Activated naive CD8-positive, alpha-beta T cell treated with anti-CD3 and anti-CD28 coated beads, Interleukin-2, amount 10 ng/mL, durations not matched to agents 7 days and 5 days (primary cell): ENCODE measurements around the gene POU2F3. TPM values are rescaled to one million over a fixed set of nuclear protein-coding genes. Genes with fewer than 3 reads are reported as not detected.

Experiments
- ATAC-seq: fragments of 150-1000 bp; cut with Tn5 transposase; one replicate; pipeline ENCODE4 v1.10.0; 2021; ENCODE audit warnings: low read depth, moderate library complexity
- POLR2A ChIA-PET: fragments of 350-600 bp; sonication (Branson Sonifier 250); formaldehyde crosslinking; loops from one replicate; lab custom pipeline; 2021; ENCODE audit warnings: antibody characterized with exemption; lab: Charles Lee
- DNase-seq: peaks from one replicate; pipeline ENCODE4 v3.0.0; 2021
- H3K27ac Mint-ChIP-seq: one replicate; pipeline ENCODE4 v1.8.0; 2022; ENCODE audit warnings: mild to moderate bottlenecking, mixed read lengths
- H3K27me3 Mint-ChIP-seq: one replicate; pipeline ENCODE4 v1.8.0; 2022; ENCODE audit warnings: mild to moderate bottlenecking, moderate library complexity, mixed read lengths
- H3K36me3 Mint-ChIP-seq: one replicate; pipeline ENCODE4 v1.8.0; 2021; ENCODE audit warnings: mild to moderate bottlenecking, mixed read lengths
- H3K4me1 Mint-ChIP-seq: one replicate; pipeline ENCODE4 v1.8.0; 2021; ENCODE audit warnings: mixed read lengths
- H3K4me3 Mint-ChIP-seq: one replicate; pipeline ENCODE4 v1.8.0; 2022; ENCODE audit warnings: mild to moderate bottlenecking, moderate library complexity, mixed read lengths
- H3K9me3 Mint-ChIP-seq: one replicate; pipeline ENCODE4 v1.8.0; 2021; ENCODE audit warnings: mixed read lengths
- total RNA-seq, 2 experiments: library from RNA; stranded (reverse); gene quantifications; one replicate each; pipeline ENCODE4 v1.2.3, GENCODE V29; 2021

Gene POU2F3
- total RNA-seq, result not detected

DNA sequence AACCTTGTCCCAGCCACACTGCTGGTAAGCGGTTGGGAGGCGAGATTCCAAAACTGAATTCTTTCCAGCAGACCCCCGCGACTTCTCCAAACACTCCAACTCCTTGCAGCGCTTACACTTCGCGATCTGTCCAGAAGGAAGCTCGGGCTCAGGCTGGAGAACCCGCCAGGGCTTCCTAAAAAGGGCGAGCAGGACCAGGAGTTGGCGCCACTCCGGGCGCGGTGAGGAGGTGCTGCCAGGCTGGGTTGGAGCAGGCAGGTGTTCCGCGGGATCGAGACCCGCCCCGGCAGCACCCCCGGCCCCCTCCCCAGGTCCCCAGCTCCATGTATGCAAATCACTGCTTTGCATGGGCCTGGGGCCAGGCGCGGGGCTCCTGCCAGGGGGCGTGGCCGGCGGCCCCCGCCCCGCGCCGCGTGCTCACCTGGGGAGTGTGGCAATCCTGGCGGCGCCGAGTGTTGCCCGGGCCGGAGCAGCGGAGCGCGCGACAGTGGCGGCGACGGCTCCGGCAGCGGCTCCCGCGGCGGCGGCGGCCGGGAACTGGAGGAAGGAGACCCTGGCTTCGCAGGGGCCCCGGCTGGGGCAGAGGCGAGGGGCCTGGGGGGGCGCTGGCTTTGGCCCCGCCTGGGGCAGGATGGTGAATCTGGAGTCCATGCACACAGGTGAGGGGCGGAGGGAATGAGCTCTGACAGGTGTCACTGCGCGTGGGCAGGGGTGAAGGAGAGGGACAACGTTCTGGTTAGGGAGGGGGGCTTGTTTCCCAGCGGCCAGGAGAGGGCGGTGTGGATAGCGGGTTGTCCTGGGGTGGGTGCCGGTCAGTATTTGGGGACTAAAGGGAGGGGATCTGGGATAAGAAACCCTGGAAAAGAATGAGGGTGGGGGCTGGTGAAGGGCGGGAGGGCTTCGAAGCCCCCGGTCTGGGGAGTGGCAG is at the start of gene POU2F3:
POU2F3 (plus strand) TSS at position 428 of the 928 bp plus-strand sequence; CDS start at position 632, 204 bp downstream.
- Mint-ChIP-seq H3K4me3 (no peak within 1 kb of the TSS), H3K4me1 (peaks cover 10% of the 10 kb centered on the region), H3K36me3 (no peaks in the 10 kb centered on the region), H3K27me3 (peaks cover 83% of the 10 kb centered on the region), H3K27ac (no peak within 1 kb of the TSS), H3K9me3 (no peaks in the 10 kb centered on the region)
- DNase-seq (no peak), ATAC-seq (no peak)
- POLR2A ChIA-PET, result no interaction called here

DNA sequence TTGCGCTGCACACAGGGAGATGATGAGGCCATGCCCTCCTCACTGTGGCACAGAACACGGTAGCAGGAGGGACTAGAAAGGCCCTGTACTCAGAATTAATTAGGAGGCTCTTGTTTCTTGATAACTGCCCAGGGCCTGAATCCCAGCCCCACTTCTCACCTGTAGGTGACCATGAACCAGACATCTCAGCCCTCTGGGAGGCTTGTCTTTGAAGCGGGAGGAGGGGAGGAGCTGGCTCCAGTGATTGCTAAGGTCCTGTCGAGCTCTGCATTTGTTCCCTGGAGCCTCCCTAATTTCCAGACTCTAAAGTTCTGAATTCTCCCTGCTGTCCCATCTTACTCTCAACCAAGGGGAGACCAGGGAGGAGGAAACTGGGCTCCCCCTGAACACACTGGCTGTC is 48.9 kb upstream of the POU2F3 start:
- POLR2A ChIA-PET, result no interaction called here
- H3K4me1 Mint-ChIP-seq, result no peaks in the 10 kb centered on the region
- H3K36me3 Mint-ChIP-seq, result no peaks in the 10 kb centered on the region
- H3K9me3 Mint-ChIP-seq, result no peaks in the 10 kb centered on the region
- peaks cover 11% of the 10 kb centered on the region for H3K27me3 Mint-ChIP-seq
- H3K27ac Mint-ChIP-seq, result no peak overlapping the region
- ATAC-seq (no peak), DNase-seq (no peak)
- H3K4me3 Mint-ChIP-seq, result no peak overlapping the region

DNA sequence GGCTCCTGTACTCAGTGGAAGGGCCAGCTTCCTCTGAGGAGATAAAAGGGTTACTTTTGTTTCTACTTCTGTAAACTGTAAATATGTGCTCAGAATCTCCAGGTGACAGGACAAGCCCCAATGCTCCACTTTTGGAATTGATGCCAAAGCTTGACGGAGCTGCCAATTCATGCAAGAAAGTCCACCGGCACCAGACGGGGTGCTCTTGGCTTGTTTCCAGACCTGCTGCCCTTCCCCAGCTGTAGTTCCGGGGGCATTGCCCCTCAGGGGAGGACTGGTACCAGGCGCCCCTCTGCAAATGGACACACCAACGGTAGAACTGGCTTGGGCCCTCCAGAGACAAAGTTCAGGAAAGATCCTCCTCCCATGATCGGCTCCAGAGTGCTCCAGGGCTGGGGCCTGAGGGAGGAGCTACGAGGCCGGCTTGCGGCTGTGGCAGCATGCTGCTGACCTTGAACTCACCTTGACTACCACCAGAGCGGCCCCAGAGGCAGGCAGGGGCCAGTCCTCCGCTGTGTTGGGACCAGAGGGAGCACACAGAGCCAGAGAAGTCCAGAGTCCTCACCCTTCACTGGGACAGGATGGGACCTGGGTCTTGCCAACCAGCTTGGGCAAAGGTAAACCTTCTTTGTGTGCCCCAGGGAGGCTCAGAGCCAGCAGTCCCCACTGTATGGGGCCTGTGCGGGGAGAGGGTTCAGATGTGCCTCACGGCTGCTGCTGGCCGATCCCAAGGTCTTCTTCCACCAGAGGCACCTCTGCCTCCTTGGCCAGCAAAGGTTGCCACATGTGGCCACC is 46.9 kb upstream of the POU2F3 start:
- H3K36me3 Mint-ChIP-seq, result no peaks in the 10 kb centered on the region
- DNase-seq, result no peak
- ATAC-seq, result no peak
- POLR2A ChIA-PET, result interaction anchor here (0.6 kb wide), 1 partner anchor 13 kb away, joined by 4 read pairs; no protein-coding TSS in a partner anchor
- no peaks in the 10 kb centered on the region for H3K9me3 Mint-ChIP-seq
- no peaks in the 10 kb centered on the region for H3K4me1 Mint-ChIP-seq
- peaks cover 8% of the 10 kb centered on the region for H3K27me3 Mint-ChIP-seq
- H3K4me3 Mint-ChIP-seq, result no peak overlapping the region
- no peak overlapping the region for H3K27ac Mint-ChIP-seq

DNA sequence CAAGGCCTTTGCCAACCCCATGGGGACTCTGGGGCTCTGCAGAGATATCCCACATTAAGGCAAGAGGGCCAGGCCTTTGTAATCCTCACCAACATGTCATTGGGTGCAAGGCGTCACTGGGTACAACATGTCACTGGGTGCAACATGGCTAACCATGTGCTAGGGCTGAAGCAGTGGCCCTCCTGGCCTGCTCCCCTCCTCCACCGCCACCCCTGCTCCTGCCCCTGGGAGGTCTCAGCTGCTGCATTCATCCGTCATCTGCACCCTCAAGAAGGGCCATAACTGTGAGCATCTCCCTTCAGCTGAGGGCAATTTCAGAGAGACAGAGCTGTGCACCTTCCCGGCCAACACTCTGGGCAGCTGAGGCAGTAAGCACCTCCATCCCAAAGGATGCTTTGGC is 45.8 kb upstream of the POU2F3 start:
- H3K4me3 Mint-ChIP-seq, result no peak overlapping the region
- DNase-seq (no peak), ATAC-seq (no peak)
- no peaks in the 10 kb centered on the region for H3K9me3 Mint-ChIP-seq
- H3K4me1 Mint-ChIP-seq, result no peaks in the 10 kb centered on the region
- POLR2A ChIA-PET, result no interaction called here
- peaks cover 8% of the 10 kb centered on the region for H3K27me3 Mint-ChIP-seq
- no peak overlapping the region for H3K27ac Mint-ChIP-seq
- no peaks in the 10 kb centered on the region for H3K36me3 Mint-ChIP-seq

DNA sequence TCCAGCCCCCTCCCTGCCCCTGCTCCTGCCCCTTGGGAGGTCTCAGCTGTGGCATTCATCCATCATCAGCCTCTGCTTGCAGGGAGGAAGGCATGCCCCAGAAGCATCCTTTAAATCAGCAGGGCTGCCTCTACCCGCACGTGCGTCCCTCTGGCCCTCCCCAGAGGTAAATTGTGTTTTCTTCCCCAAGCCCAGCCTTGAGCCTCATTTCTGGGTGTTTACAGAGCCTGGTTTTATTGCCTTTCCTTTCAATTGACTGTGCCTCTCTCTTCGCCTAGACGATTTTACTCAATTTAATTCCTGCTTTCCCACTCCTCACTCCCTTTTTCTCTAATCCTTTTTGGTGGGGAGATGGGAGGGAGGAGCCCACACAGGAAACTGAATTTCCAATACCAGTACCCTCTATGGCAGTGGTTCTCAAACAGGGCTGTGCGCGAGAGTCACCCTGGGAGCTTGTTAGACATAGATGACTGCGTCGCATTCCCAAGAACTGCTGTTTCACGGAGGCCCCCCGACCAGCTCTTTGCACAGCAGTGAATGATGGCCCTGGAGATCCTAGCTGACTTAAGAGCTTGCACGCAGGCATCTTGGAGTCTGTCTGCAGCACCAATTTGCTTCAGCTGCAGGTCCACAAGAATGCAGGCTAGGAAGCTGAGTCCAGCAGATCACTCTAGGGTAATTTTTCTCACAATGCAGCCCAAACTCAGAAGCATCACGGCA is 44.2 kb upstream of the POU2F3 start:
- Mint-ChIP-seq H3K36me3 (no peaks in the 10 kb centered on the region), H3K27ac (no peak overlapping the region), H3K4me3 (no peak overlapping the region), H3K27me3 (peaks cover 11% of the 10 kb centered on the region), H3K4me1 (no peaks in the 10 kb centered on the region), H3K9me3 (no peaks in the 10 kb centered on the region)
- no peak for DNase-seq
- POLR2A ChIA-PET, result no interaction called here
- no peak for ATAC-seq

DNA sequence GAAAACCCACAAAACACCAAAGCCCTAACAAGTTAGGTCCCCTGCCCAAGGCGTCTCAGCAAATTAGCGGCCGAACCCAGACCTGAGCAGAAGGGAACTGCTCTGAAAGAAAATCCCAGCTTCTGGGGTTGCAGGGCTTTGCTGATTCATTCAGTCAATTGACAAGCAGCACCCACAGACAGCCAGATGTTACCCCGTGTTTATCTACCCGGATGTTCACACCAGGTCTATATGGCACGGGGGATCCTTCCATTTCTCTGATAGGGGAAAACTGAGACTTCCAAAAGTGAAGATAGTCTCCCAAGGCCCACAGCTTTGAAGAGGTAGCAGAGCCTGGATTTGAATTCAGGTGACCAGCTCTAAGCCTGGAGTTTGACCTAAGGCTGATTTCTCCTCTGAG is 43.1 kb upstream of the POU2F3 start:
- Mint-ChIP-seq H3K27ac (no peak overlapping the region), H3K4me3 (no peak overlapping the region), H3K27me3 (peaks cover 14% of the 10 kb centered on the region), H3K4me1 (no peaks in the 10 kb centered on the region), H3K36me3 (no peaks in the 10 kb centered on the region), H3K9me3 (no peaks in the 10 kb centered on the region)
- DNase-seq (no peak), ATAC-seq (no peak)
- POLR2A ChIA-PET, result no interaction called here

DNA sequence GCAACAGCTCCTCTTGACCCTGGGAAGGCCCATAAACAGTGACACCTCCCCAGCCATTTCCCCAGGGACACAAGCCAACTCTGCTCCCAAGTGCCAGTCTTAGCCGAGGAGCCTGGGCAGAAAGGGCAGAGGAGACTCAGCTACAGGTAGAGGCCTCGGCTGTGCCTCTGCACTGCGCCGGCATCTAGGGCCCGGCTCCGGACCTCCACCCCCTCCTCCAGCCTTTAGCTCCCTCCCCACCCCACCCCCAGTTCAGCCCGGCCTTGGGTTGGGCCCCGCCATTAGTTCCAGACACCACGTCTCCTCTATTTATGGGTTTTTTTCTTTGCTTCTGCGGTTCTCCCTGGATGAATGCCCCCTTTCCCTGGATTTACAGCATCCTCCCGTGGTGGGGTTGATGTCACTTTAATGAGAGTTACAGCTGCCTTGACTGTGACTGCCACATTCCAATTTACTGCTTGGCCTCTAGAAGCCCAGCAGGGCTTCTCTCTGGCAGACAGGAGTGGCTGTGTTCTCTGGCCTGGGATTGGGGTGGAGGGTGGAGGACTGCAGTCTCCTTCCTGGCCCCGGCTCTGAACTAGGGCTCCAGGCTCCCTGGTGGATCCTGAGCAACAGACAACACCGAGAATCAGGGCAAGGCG is 42.6 kb upstream of the POU2F3 start:
- H3K27ac Mint-ChIP-seq, result no peak overlapping the region
- POLR2A ChIA-PET, result no interaction called here
- H3K27me3 Mint-ChIP-seq, result peaks cover 14% of the 10 kb centered on the region
- DNase-seq (no peak), ATAC-seq (no peak)
- no peak overlapping the region for H3K4me3 Mint-ChIP-seq
- H3K9me3 Mint-ChIP-seq, result no peaks in the 10 kb centered on the region
- H3K36me3 Mint-ChIP-seq, result no peaks in the 10 kb centered on the region
- no peaks in the 10 kb centered on the region for H3K4me1 Mint-ChIP-seq

DNA sequence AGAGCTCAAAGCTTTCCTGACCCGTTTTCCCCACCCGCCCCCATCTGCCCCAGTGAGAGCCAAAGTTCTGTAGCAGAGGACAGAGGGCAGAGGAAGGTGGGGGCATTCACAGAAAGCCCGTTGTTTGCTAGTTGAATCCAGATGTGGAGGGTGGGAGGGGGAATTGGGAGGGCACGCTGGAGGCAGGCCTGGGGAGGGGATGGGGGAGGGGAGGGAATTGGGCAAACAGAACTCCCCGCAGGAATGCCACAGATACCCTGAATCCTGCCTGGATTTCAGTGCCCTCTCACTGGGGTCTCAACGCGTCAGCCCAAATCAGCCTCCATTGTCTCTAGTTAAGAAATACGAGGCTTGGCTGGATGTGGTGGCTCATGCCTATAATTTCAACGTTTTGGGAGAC is 42.0 kb upstream of the POU2F3 start:
- H3K4me3 Mint-ChIP-seq, result no peak overlapping the region
- DNase-seq (no peak), ATAC-seq (no peak)
- no peaks in the 10 kb centered on the region for H3K9me3 Mint-ChIP-seq
- POLR2A ChIA-PET, result no interaction called here
- H3K27ac Mint-ChIP-seq, result no peak overlapping the region
- peaks cover 20% of the 10 kb centered on the region for H3K27me3 Mint-ChIP-seq
- no peaks in the 10 kb centered on the region for H3K36me3 Mint-ChIP-seq
- H3K4me1 Mint-ChIP-seq, result no peaks in the 10 kb centered on the region

DNA sequence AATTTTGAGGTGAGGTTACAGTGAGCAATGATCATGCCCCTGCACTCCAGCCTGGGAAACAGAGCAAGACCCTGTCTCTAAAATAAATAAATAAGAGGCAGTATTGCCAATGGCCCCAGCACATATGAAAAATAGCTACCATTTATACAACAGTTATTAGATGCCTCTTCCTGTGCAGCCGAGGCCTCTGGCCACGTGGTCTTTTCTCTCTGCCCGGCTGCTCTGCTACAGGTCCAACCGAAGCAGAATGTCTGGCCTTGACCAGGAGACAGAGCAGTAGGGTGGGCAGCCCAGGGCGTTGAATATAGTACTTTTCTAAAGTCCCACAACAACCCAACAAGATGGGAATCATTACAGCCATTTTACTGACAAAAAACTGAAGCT is 41.5 kb upstream of the POU2F3 start:
- POLR2A ChIA-PET, result no interaction called here
- ATAC-seq (no peak), DNase-seq (no peak)
- H3K4me3 Mint-ChIP-seq, result no peak overlapping the region
- no peaks in the 10 kb centered on the region for H3K36me3 Mint-ChIP-seq
- H3K4me1 Mint-ChIP-seq, result no peaks in the 10 kb centered on the region
- H3K27ac Mint-ChIP-seq, result no peak overlapping the region
- H3K27me3 Mint-ChIP-seq, result peaks cover 22% of the 10 kb centered on the region
- H3K9me3 Mint-ChIP-seq, result no peaks in the 10 kb centered on the region

DNA sequence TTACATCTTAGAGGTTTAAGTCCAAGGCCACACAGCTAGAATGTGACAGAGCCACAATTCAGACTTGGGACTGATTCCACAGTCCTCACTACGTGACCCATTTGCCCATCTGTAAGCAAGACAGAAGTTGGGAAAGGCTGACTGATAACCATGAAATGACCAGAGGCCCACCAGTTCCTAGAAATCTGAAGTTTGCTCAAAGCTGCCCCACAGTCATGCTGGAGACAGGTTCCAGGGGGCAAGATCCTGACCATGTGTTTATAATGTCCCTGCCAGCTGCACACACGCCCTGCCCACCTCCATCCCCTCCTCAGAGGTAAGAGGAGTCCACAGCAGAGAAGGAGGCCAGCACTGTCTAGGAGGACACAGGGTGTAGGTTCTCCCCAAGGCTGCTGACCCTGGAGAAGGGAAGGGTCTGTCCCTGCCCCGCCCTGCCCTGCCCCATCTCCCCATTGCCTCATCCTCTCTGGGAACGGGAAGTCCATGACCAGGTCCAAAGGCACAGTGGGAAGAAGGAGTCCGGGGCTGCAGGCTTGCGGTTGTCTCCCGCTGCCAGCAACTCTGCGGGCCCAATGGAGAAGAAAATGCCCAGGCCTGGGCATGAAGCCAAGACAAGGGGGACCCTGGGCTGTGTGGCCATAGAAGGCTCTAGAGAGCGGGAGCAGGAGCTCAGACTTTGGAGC is 41.0 kb upstream of the POU2F3 start:
- Mint-ChIP-seq H3K27ac (no peak overlapping the region), H3K4me1 (no peaks in the 10 kb centered on the region), H3K27me3 (peaks cover 22% of the 10 kb centered on the region), H3K36me3 (no peaks in the 10 kb centered on the region), H3K4me3 (no peak overlapping the region), H3K9me3 (no peaks in the 10 kb centered on the region)
- ATAC-seq, result no peak
- no peak for DNase-seq
- POLR2A ChIA-PET, result no interaction called here

DNA sequence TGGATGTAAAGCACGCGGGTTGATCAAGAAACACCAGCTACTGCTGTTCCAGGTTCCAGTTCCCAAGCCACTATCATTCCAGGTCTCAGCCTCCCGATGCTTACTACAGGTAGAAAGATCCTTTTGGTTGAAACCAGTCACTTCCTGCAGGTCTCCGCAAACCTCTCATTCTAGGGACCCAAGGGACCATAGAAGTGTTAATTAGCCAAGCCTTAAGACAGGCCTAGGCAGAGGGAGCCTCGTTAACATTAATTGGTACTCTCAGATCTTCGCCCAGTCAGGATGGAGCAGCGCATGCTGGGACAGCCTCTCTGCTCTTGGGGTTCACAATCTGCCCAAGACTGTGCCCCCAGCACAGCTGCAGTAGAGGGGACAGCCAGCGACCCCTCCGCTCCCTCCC is 40.3 kb upstream of the POU2F3 start:
- Mint-ChIP-seq H3K4me1 (no peaks in the 10 kb centered on the region), H3K9me3 (no peaks in the 10 kb centered on the region), H3K27me3 (peaks cover 20% of the 10 kb centered on the region), H3K36me3 (no peaks in the 10 kb centered on the region), H3K4me3 (no peak overlapping the region), H3K27ac (no peak overlapping the region)
- ATAC-seq, result no peak
- DNase-seq, result no peak
- POLR2A ChIA-PET, result no interaction called here

DNA sequence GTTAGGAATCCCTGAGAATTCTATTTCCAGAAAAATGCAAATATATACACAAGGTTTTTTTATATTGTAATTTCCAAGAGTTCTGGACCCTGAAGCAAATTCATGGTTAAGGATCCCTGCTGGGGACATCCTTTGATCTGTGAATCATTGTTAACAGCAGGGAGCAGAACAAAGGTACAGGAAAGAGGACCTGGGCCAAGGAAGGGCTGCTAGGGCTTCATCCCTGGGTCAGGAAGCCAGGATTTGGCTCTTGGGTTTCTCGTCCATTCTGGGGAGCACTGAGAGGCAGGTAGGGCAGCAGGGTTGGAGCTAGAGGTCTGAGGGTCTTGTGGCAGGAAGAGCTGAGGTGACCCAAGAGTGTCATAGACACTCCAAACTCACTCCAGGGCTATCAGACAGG is 39.3 kb upstream of the POU2F3 start:
- no peak for ATAC-seq
- Mint-ChIP-seq H3K27me3 (peaks cover 20% of the 10 kb centered on the region), H3K27ac (no peak overlapping the region), H3K4me1 (no peaks in the 10 kb centered on the region), H3K9me3 (no peaks in the 10 kb centered on the region), H3K36me3 (no peaks in the 10 kb centered on the region), H3K4me3 (no peak overlapping the region)
- POLR2A ChIA-PET, result no interaction called here
- DNase-seq, result no peak
